Pericardium fibroblast (primary cell): Measurements from ENCODE around the gene ZSWIM5. TPM values are rescaled to one million over a fixed set of nuclear protein-coding genes. Genes with fewer than 3 reads are reported as not detected.

Experiments used
- total RNA-seq: library from RNA; depleted of rRNA; stranded (reverse); fragments of >200 nt; gene quantifications from 2 replicates; pipeline ENCODE4 v1.2.3, GENCODE V29; 2015

ZSWIM5 gene
- under 0.01 TPM in 1 of 2 replicates, not detected in the other for total RNA-seq

DNA sequence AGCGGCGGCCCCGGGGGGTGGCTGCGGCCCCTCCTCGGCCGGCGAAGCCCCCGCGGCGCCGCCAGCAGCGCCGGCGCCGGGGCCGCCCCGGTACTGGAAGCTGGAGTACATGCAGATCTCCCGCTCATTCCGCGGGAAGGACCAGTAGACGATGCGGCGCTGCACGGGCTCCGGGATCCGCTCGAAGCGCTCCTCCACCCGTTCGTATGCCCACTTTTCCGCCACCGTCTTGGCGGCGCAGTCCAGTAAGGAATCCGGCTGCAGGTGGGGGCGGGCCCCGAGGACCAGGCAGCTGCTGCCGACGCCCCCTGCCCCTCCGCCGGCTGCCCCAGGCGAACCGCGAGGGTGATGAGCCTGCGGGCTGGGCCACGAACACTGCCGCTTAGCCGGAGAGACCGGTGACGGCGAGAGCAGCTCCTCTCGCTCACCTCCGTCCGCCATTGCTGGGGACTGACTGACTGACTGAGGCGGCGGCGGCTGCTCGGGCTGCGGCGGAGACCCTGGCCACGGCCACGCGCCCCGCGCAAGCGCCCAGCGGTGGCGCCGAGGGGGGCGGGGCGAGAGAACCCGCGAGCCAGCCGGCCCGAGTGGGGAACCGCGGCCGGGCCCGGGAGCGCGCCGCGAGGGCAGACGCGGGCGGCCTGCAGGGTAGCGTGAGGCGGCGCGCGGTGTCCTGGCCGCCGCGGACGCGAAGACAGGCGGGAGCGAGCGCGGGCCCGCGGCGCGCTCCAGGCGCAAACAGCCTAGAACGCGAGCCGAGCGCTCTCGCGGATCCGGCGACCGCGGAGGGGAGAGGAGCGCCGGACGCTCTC is at the start of gene ZSWIM5:
ZSWIM5 (minus strand) TSS at position 696 of the 812 bp plus-strand sequence; CDS start at position 441, 255 bp downstream.

DNA sequence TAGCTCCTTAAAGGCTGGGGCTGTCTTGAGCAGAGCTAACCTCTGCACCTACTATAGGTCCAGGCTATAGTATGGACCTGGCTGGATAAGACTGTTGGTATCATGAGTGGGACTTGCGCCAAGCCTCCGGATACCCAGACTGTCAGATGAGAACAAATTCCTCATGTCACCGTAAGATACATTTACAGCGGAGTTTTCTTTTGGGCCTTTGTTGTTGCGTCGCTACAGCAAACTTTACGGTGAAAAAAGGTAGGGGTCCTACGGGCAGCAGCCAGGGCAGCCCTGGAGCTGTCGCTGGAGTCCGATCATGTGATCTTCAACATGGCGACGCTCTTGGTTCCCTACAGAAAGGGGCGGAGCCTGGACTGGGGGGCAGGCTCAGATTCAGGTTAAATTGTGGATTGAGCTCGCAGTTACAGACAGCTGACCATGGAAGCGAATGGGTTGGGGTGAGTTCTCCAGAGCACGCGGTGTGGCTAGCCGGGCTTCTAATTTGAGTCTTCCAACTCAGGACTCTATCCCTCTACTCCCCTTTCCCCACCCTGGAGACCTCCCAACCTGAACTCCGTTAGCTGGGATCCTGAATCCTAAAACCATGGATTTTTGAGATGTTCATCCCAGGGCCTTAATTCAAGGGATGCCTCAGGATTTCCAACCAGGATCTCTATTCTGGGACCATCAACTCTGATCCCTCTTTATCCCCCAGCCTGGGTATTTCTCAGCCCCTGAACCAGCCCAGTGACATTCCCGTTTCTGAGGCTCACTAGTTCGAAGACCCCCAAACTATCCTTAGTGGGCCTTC is 194.4 kb downstream of the ZSWIM5 start, which contains the start of gene UROD:
UROD (plus strand) TSS at position 418 of the 802 bp plus-strand sequence; CDS start at position 430, 12 bp downstream.

DNA sequence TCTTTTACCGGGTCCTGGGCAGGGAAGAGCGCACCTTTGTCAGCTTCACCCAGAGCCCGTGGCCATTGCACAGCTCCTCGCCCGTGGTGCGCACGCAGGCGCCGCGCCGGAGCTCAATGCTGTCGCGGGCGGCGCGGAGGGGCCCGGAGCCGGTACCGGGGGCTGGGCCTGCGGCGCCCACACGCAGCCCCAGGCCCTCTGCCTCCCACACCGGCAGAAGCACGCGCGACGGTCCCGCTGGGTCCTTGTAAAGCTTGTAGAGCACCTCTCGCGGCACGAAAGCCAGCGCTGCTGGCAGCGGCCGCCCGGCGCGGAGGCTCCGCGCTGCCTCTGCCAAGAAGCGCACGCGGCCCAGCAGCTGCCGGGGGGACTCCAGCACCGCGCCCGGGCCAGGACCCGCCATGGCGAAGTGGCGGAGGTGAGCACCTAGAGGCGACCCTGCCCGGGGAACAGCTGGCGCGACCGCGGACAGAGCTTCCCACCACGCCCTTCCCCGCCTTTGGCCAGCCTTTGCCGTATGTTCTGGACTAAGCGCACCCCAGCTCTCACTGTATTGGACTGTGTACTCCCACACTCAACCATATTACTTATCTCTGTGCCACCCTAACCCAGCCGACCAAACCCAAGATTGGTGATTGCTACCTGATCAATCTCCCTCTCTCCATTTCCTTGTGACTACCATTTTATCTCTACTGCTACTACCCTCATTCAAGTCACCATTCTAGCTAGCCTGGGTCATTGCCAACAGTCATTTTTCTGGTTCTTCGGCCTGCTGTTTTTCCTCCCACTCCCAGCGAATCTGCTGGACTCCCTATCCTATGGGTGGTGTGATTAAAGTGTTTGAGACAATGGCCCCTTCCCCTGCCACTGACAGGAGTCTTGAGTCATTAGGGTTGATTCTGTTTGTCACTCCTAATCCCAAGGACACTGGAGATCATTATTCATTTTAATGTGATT is 195.3 kb downstream of the ZSWIM5 start, which contains the start of gene HECTD3:
HECTD3 (minus strand) TSS at position 470 of the 957 bp plus-strand sequence; CDS start at position 403, 67 bp downstream.

Other genes with a start within 250 kb of the ZSWIM5 start
- gene EIF2B3, start 220.0 kb downstream of the ZSWIM5 start, total RNA-seq: 14.4 and 25.4 TPM in 2 replicates
- gene HECTD3, start 195.3 kb downstream of the ZSWIM5 start, total RNA-seq: 15.3 and 25.4 TPM in 2 replicates
- gene UROD, start 194.4 kb downstream of the ZSWIM5 start, total RNA-seq: 74.2 and 76.1 TPM in 2 replicates
- 0.12 and 2.8 TPM in 2 replicates for gene HPDL, start 120.3 kb upstream of the ZSWIM5 start, total RNA-seq
- 5.0 and 7.5 TPM in 2 replicates for gene TOE1, start 133.6 kb upstream of the ZSWIM5 start, total RNA-seq
- 9.7 and 14.9 TPM in 2 replicates for gene MUTYH, start 133.8 kb upstream of the ZSWIM5 start, total RNA-seq